CD8-positive, alpha-beta memory T cell (primary cell): ENCODE measurements around the gene TCEAL4. TPM values are rescaled to one million over a fixed set of nuclear protein-coding genes. Genes with fewer than 3 reads are reported as not detected.

Source experiments
- CTCF ChIA-PET: fragments of 350-600 bp; sonication (Branson Sonifier 250); formaldehyde crosslinking; loops from one replicate; lab custom pipeline; 2021; ENCODE audit warnings: antibody characterized with exemption; lab: Charles Lee
- POLR2A ChIA-PET: fragments of 350-600 bp; sonication (Branson Sonifier 250); formaldehyde crosslinking; loops from one replicate; lab custom pipeline; 2021; ENCODE audit warnings: antibody characterized with exemption; lab: Charles Lee
- DNase-seq, 5 donors: peaks; one replicate each; pipeline versions ENCODE4 v3.0.0 to v3.0.0-alpha.2; 2020 to 2022; ENCODE audit warnings: mixed read lengths in 1 of 5
- H3K27ac ChIP-seq: one replicate; pipeline ENCODE4 v1.7.0; 2013; ENCODE audit warnings: low read depth, mild to moderate bottlenecking, low read length, moderate library complexity
- H3K27me3 ChIP-seq: 2 replicates; pipeline ENCODE4 v1.7.0; 2013; ENCODE audit warnings: low read length, mild to moderate bottlenecking; ENCODE audit not compliant: insufficient read depth, poor library complexity, severe bottlenecking
- H3K36me3 ChIP-seq: 2 replicates; pipeline ENCODE4 v1.7.0; 2013; ENCODE audit warnings: mild to moderate bottlenecking, low read length, moderate library complexity; ENCODE audit not compliant: insufficient read depth
- H3K4me1 ChIP-seq: 2 replicates; pipeline ENCODE4 v1.7.0; 2013; ENCODE audit warnings: mild to moderate bottlenecking, low read length, moderate library complexity; ENCODE audit not compliant: insufficient read depth
- H3K4me3 ChIP-seq: 2 replicates; pipeline ENCODE4 v1.7.0; 2013; ENCODE audit warnings: mild to moderate bottlenecking, low read length
- H3K9me3 ChIP-seq: 2 replicates; pipeline ENCODE4 v1.7.0; 2013; ENCODE audit warnings: mild to moderate bottlenecking, low read length
- H3K27ac Mint-ChIP-seq, 8 donors: one replicate each; pipeline ENCODE4 v1.8.0; 2020 to 2021; ENCODE audit warnings: mixed read lengths in 8 of 8, mild to moderate bottlenecking in 6 of 8, inconsistent platforms in 3 of 8, moderate library complexity in 3 of 8
- H3K27me3 Mint-ChIP-seq, 2 donors: one replicate each; pipeline ENCODE4 v1.8.0; 2020 to 2021; ENCODE audit warnings: mixed read lengths in 2 of 2, mild to moderate bottlenecking in 1 of 2, moderate library complexity in 1 of 2
- H3K36me3 Mint-ChIP-seq, 3 donors: one replicate each; pipeline ENCODE4 v1.8.0; 2020 to 2021; ENCODE audit warnings: mixed read lengths in 3 of 3, inconsistent platforms in 1 of 3, mild to moderate bottlenecking in 1 of 3
- H3K4me1 Mint-ChIP-seq, 3 donors: one replicate each; pipeline ENCODE4 v1.8.0; 2020 to 2021; ENCODE audit warnings: mixed read lengths in 3 of 3, inconsistent platforms in 1 of 3, mild to moderate bottlenecking in 1 of 3
- H3K4me3 Mint-ChIP-seq, 7 donors: one replicate each; pipeline ENCODE4 v1.8.0; 2020 to 2021; ENCODE audit warnings: mixed read lengths in 7 of 7, mild to moderate bottlenecking in 6 of 7, moderate library complexity in 4 of 7, inconsistent platforms in 2 of 7
- H3K9me3 Mint-ChIP-seq, 5 donors: one replicate each; pipeline ENCODE4 v1.8.0; 2020 to 2022; ENCODE audit warnings: mixed read lengths in 5 of 5, mild to moderate bottlenecking in 3 of 5, moderate library complexity in 2 of 5, inconsistent platforms in 1 of 5
- polyA plus RNA-seq: library from polyadenylated mRNA; unstranded; fragments of 300-500 nt; fragmentation: Illumina TruSeq; gene quantifications from one replicate; pipeline ENCODE4 v1.2.3, GENCODE V29; 2021
- total RNA-seq, 2 experiments: library from RNA; stranded (reverse); gene quantifications; one replicate each; pipeline ENCODE4 v1.2.3, GENCODE V29; 2021

Gene TCEAL4
- total and polyA plus RNA-seq, 3 experiments from 2014 or later = 10.4 to 19.7 (median 11.2) TPM

- H3K4me1 ChIP-seq = no peaks in the 10 kb centered on the region
- peaks cover 0 to 3% (median 1%) of the 10 kb centered on the region in 3 donors for H3K36me3 Mint-ChIP-seq
- peak within 1 kb of the TSS; percentile 33 for H3K27ac ChIP-seq
- peak within 1 kb of the TSS; percentile 74 to 97 (median 92) for H3K27ac Mint-ChIP-seq
- H3K4me1 Mint-ChIP-seq = peaks cover 7 to 10% (median 9%) of the 10 kb centered on the region in 3 donors
- no peaks in the 10 kb centered on the region for H3K9me3 ChIP-seq
- peak within 1 kb of the TSS; percentile 41 for H3K4me3 ChIP-seq
- H3K36me3 ChIP-seq = no peaks in the 10 kb centered on the region
- H3K4me3 Mint-ChIP-seq = peak within 1 kb of the TSS; percentile 81 to 92 (median 85)
- H3K27me3 Mint-ChIP-seq = peaks cover 0 to 12% of the 10 kb centered on the region in 2 donors
- no peaks in the 10 kb centered on the region for H3K9me3 Mint-ChIP-seq
- CTCF ChIA-PET = no interaction called here
- H3K27me3 ChIP-seq = no peaks in the 10 kb centered on the region
- POLR2A ChIA-PET = interaction anchor here (0.9 kb wide), 1 partner anchor 18 kb away, joined by 4 read pairs; no protein-coding TSS in a partner anchor
- peak; percentile 38 to 72 (median 54) for DNase-seq
These were observed 22.3 kb downstream of the TCEAL4 start, which contains the start of gene TCEAL3 for GRCh38 chrX:103607364-103608305. Gene TCEAL3 (plus strand): TSS chrX:103607963. CDS start chrX:103609065, 1,102 bp downstream.

GRCh38 chrX:103608306-103608963 is 23.1 kb downstream of the TCEAL4 start:
- Histone ChIP-seq H3K4me3 (peak overlapping the region; percentile 41), H3K4me1 (no peaks in the 10 kb centered on the region), H3K9me3 (no peaks in the 10 kb centered on the region), H3K36me3 (no peaks in the 10 kb centered on the region), H3K27ac (no peak overlapping the region), H3K27me3 (no peaks in the 10 kb centered on the region)
- ChIA-PET CTCF (no interaction called here), POLR2A (interaction anchor here (0.9 kb wide), 1 partner anchor 17 kb away, joined by 4 read pairs; no protein-coding TSS in a partner anchor)
- peaks cover 0 to 12% of the 10 kb centered on the region in 2 donors for H3K27me3 Mint-ChIP-seq
- no peaks in the 10 kb centered on the region for H3K9me3 Mint-ChIP-seq
- H3K27ac Mint-ChIP-seq = peak overlapping the region; percentile 74 to 97 (median 86)
- DNase-seq = peak in 1 of 5 donors; percentile 42
- peaks cover 7 to 10% (median 9%) of the 10 kb centered on the region in 3 donors for H3K4me1 Mint-ChIP-seq
- peak overlapping the region; percentile 81 to 92 (median 85) for H3K4me3 Mint-ChIP-seq
- H3K36me3 Mint-ChIP-seq = peaks cover 0 to 3% (median 0%) of the 10 kb centered on the region in 3 donors

- peaks cover 0 to 3% (median 0%) of the 10 kb centered on the region in 3 donors for H3K36me3 Mint-ChIP-seq
- peaks cover 0 to 12% of the 10 kb centered on the region in 2 donors for H3K27me3 Mint-ChIP-seq
- Histone ChIP-seq H3K36me3 (no peaks in the 10 kb centered on the region), H3K27me3 (no peaks in the 10 kb centered on the region), H3K27ac (no peak overlapping the region), H3K4me3 (no peak overlapping the region), H3K4me1 (no peaks in the 10 kb centered on the region), H3K9me3 (no peaks in the 10 kb centered on the region)
- peaks cover 7 to 10% (median 9%) of the 10 kb centered on the region in 3 donors for H3K4me1 Mint-ChIP-seq
- H3K27ac Mint-ChIP-seq = peak overlapping the region in 5 of 8 donors; percentile 26 to 63 (median 47)
- no peaks in the 10 kb centered on the region for H3K9me3 Mint-ChIP-seq
- CTCF ChIA-PET = no interaction called here
- peak overlapping the region in 2 of 7 donors; percentile 36 to 86 for H3K4me3 Mint-ChIP-seq
- no peak for DNase-seq
- POLR2A ChIA-PET = no interaction called here
These were observed 25.0 kb downstream of the TCEAL4 start for GRCh38 chrX:103610282-103610681.

GRCh38 chrX:103613362-103613890 is 28.1 kb downstream of the TCEAL4 start:
- no peak overlapping the region for H3K27ac ChIP-seq
- H3K36me3 Mint-ChIP-seq = peaks cover 0 to 2% (median 0%) of the 10 kb centered on the region in 3 donors
- H3K9me3 ChIP-seq = no peaks in the 10 kb centered on the region
- H3K4me3 Mint-ChIP-seq = no peak overlapping the region
- no peaks in the 10 kb centered on the region for H3K36me3 ChIP-seq
- H3K27me3 Mint-ChIP-seq = peaks cover 0 to 11% of the 10 kb centered on the region in 2 donors
- no peaks in the 10 kb centered on the region for H3K27me3 ChIP-seq
- DNase-seq = no peak
- CTCF ChIA-PET = no interaction called here
- H3K4me3 ChIP-seq = no peak overlapping the region
- no peaks in the 10 kb centered on the region for H3K4me1 ChIP-seq
- peaks cover 0 to 3% (median 0%) of the 10 kb centered on the region in 3 donors for H3K4me1 Mint-ChIP-seq
- H3K27ac Mint-ChIP-seq = no peak overlapping the region
- POLR2A ChIA-PET = no interaction called here
- H3K9me3 Mint-ChIP-seq = no peaks in the 10 kb centered on the region

GRCh38 chrX:103614999-103615398 is 29.7 kb downstream of the TCEAL4 start:
- H3K27ac Mint-ChIP-seq = no peak overlapping the region
- Histone ChIP-seq H3K9me3 (no peaks in the 10 kb centered on the region), H3K27ac (no peak overlapping the region), H3K27me3 (no peaks in the 10 kb centered on the region), H3K36me3 (no peaks in the 10 kb centered on the region), H3K4me1 (no peaks in the 10 kb centered on the region), H3K4me3 (no peak overlapping the region)
- ChIA-PET POLR2A (no interaction called here), CTCF (no interaction called here)
- no peak overlapping the region for H3K4me3 Mint-ChIP-seq
- DNase-seq = no peak
- H3K9me3 Mint-ChIP-seq = no peaks in the 10 kb centered on the region
- H3K4me1 Mint-ChIP-seq = no peaks in the 10 kb centered on the region
- peaks cover 0 to 9% of the 10 kb centered on the region in 2 donors for H3K27me3 Mint-ChIP-seq
- peaks cover 0 to 1% (median 0%) of the 10 kb centered on the region in 3 donors for H3K36me3 Mint-ChIP-seq

- Histone ChIP-seq H3K9me3 (no peaks in the 10 kb centered on the region), H3K27me3 (no peaks in the 10 kb centered on the region), H3K4me3 (no peak overlapping the region), H3K27ac (no peak overlapping the region), H3K36me3 (no peaks in the 10 kb centered on the region), H3K4me1 (no peaks in the 10 kb centered on the region)
- POLR2A ChIA-PET = no interaction called here
- Mint-ChIP-seq H3K27ac (no peak overlapping the region), H3K4me1 (no peaks in the 10 kb centered on the region), H3K27me3 (peaks cover 0 to 7% of the 10 kb centered on the region in 2 donors), H3K9me3 (no peaks in the 10 kb centered on the region), H3K36me3 (no peaks in the 10 kb centered on the region), H3K4me3 (no peak overlapping the region)
- DNase-seq = no peak
- CTCF ChIA-PET = no interaction called here
These were observed 30.6 kb downstream of the TCEAL4 start for GRCh38 chrX:103615781-103616371.

GRCh38 chrX:103616676-103617186 is 31.4 kb downstream of the TCEAL4 start:
- Mint-ChIP-seq H3K27ac (no peak overlapping the region), H3K36me3 (no peaks in the 10 kb centered on the region), H3K4me1 (no peaks in the 10 kb centered on the region), H3K4me3 (no peak overlapping the region), H3K27me3 (peaks cover 0 to 7% of the 10 kb centered on the region in 2 donors), H3K9me3 (no peaks in the 10 kb centered on the region)
- Histone ChIP-seq H3K4me3 (no peak overlapping the region), H3K27me3 (no peaks in the 10 kb centered on the region), H3K27ac (no peak overlapping the region), H3K36me3 (no peaks in the 10 kb centered on the region), H3K9me3 (no peaks in the 10 kb centered on the region), H3K4me1 (no peaks in the 10 kb centered on the region)
- POLR2A ChIA-PET = no interaction called here
- CTCF ChIA-PET = no interaction called here
- no peak for DNase-seq
